Endodermal cell (in vitro differentiated cells): ENCODE results near the gene ZNF440. TPM values are rescaled to one million over a fixed set of nuclear protein-coding genes. Genes with fewer than 3 reads are reported as not detected.
A peak's percentile ranks its signal among the peaks of the same experiment; 100 is the strongest.
"Not testable (repeated sequence)": the region's sequence is repeated elsewhere in the genome, so short reads cannot be mapped to it uniquely, and the experiment has no call there.

Experiments used
- DNase-seq: peaks from one replicate; pipeline ENCODE4 v3.0.0-alpha.2; 2017
- H3K27ac ChIP-seq: 2 replicates; pipeline ENCODE4 v1.5.1; 2013; ENCODE audit warnings: mild to moderate bottlenecking, low read depth, low read length, moderate library complexity
- H3K27me3 ChIP-seq: 2 replicates; pipeline ENCODE4 v1.6.1; 2013; ENCODE audit warnings: mild to moderate bottlenecking, low read length, moderate library complexity; ENCODE audit not compliant: insufficient read depth, control insufficient read depth, poor library complexity, severe bottlenecking
- H3K36me3 ChIP-seq: 2 replicates; pipeline ENCODE4 v1.7.0; 2013; ENCODE audit warnings: mild to moderate bottlenecking, low read length, moderate library complexity; ENCODE audit not compliant: control insufficient read depth, insufficient read depth
- H3K4me1 ChIP-seq: one replicate; pipeline ENCODE4 v1.7.0; 2013; ENCODE audit warnings: low read length; ENCODE audit not compliant: control insufficient read depth, insufficient read depth
- H3K4me3 ChIP-seq: 2 replicates; pipeline ENCODE4 v1.5.1; 2013; ENCODE audit warnings: mild to moderate bottlenecking, low read length, moderate library complexity
- H3K9ac ChIP-seq: 2 replicates; pipeline ENCODE4 v1.6.1; 2013; ENCODE audit warnings: mild to moderate bottlenecking, low read length, moderate library complexity; ENCODE audit not compliant: poor library complexity, severe bottlenecking; ENCODE audit errors: extremely low read depth
- H3K9me3 ChIP-seq: 2 replicates; pipeline ENCODE4 v1.6.1; 2013; ENCODE audit warnings: mild to moderate bottlenecking, low read length, moderate library complexity; ENCODE audit not compliant: control insufficient read depth
- H3K27ac Mint-ChIP-seq: 2 replicates; pipeline ENCODE4 v1.8.0; 2020; ENCODE audit warnings: mixed read lengths
- H3K27me3 Mint-ChIP-seq: 2 replicates; pipeline ENCODE4 v1.8.0; 2021; ENCODE audit warnings: mild to moderate bottlenecking, mixed read lengths; ENCODE audit not compliant: insufficient read depth
- H3K36me3 Mint-ChIP-seq: 2 replicates; pipeline ENCODE4 v1.8.0; 2020; ENCODE audit warnings: low read depth, mixed read lengths
- H3K4me1 Mint-ChIP-seq: 2 replicates; pipeline ENCODE4 v1.8.0; 2020; ENCODE audit warnings: mixed read lengths
- H3K4me3 Mint-ChIP-seq: 2 replicates; pipeline ENCODE4 v1.8.0; 2020; ENCODE audit warnings: mild to moderate bottlenecking, moderate library complexity, mixed read lengths
- H3K9me3 Mint-ChIP-seq: 2 replicates; pipeline ENCODE4 v1.8.0; 2020; ENCODE audit warnings: mild to moderate bottlenecking, mixed read lengths
- WGBS, 2 experiments: methylation state at CpG; one replicate each; pipeline versions ENCODE4 v1.1.5 to v1.1.7; 2013; ENCODE audit warnings: missing lambda C conversion rate in 2 of 2, mixed read lengths in 1 of 2; ENCODE audit not compliant: insufficient coverage in 1 of 2, insufficient read length in 1 of 2; 5-methylcytosine and 5-hydroxymethylcytosine counted together
- total RNA-seq, 2 donors: library from RNA; stranded (reverse); fragmentation: NEBNext Ultra II Directional in 1 of 2; extraction: Animal tissue kit (Norgen Biotek cat#: 25700) in 1 of 2; gene quantifications; 2 replicates in 1 of 2; 3 replicates in 1 of 2; pipeline ENCODE4 v1.2.1, GENCODE V29; 2021
- TF ChIP-seq, protein P1 (sequence below): fragments of 200-600 bp; sonication (generic); conservative IDR thresholded peaks from 2 replicates; pipeline ENCODE4 v1.5.0; 2021; ENCODE audit warnings: antibody characterized with exemption, mild to moderate bottlenecking

Gene ZNF440
- total RNA-seq, 2 donors from 2014 or later = 11.2 to 14.0 TPM

DNA sequence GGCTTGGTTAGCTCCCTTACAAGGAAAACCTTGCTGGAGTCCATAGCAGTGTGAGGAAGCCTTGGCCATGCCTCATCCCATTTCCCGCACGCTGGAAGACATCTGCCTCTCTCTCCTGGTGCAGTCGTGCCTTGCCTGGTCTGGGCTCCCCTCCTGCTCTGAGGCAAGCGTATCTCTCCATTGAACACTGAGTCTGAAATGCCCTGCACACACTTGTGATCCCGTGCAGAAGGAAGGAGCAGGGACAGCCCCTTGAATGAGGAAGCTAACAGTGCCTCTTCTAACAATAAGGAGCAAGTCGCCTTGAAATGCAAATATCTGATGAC is 407 bp upstream of the ZNF440 start:
- peaks cover 4% of the 10 kb centered on the region for H3K4me1 Mint-ChIP-seq
- Histone ChIP-seq H3K4me1 (peaks cover 4% of the 10 kb centered on the region), H3K27ac (peak overlapping the region; percentile 42), H3K27me3 (no peaks in the 10 kb centered on the region), H3K9me3 (no peaks in the 10 kb centered on the region), H3K4me3 (peak overlapping the region; percentile 92), H3K9ac (no peak overlapping the region), H3K36me3 (peaks cover 10% of the 10 kb centered on the region)
- peaks cover 30% of the 10 kb centered on the region for H3K36me3 Mint-ChIP-seq
- H3K4me3 Mint-ChIP-seq = peak overlapping the region; percentile 78
- TF ChIP-seq, protein P1, sequence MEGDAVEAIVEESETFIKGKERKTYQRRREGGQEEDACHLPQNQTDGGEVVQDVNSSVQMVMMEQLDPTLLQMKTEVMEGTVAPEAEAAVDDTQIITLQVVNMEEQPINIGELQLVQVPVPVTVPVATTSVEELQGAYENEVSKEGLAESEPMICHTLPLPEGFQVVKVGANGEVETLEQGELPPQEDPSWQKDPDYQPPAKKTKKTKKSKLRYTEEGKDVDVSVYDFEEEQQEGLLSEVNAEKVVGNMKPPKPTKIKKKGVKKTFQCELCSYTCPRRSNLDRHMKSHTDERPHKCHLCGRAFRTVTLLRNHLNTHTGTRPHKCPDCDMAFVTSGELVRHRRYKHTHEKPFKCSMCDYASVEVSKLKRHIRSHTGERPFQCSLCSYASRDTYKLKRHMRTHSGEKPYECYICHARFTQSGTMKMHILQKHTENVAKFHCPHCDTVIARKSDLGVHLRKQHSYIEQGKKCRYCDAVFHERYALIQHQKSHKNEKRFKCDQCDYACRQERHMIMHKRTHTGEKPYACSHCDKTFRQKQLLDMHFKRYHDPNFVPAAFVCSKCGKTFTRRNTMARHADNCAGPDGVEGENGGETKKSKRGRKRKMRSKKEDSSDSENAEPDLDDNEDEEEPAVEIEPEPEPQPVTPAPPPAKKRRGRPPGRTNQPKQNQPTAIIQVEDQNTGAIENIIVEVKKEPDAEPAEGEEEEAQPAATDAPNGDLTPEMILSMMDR = no peak
- H3K27me3 Mint-ChIP-seq = peaks cover 29% of the 10 kb centered on the region
- H3K9me3 Mint-ChIP-seq = peaks cover 35% of the 10 kb centered on the region
- WGBS, 2 experiments = 12 to 25% methylated on average over 3 to 6 of the region's 6 CpGs
- H3K27ac Mint-ChIP-seq = peak overlapping the region; percentile 50
- no peak for DNase-seq

DNA sequence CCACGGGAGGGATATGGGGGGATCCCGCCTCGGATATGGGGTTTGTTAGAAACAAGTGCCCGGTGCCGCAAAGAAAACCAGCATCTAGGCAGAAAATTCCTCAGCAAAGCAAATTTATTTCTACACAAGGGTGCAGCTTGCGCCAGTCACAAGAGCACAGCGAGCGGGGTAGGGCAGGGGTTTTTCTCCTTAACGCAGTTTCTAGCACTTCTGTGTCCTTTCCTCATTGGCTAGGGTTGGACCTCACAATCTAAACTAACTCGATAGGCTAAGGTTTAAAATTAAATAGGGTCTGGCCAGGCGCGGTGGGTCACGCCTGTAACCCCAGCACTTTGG is 595 bp downstream of the ZNF440 start:
- WGBS, 2 experiments = 31 to 35% methylated on average over 8 to 13 of the region's 13 CpGs
- Mint-ChIP-seq H3K4me3 (peak overlapping the region; percentile 78), H3K36me3 (peaks cover 34% of the 10 kb centered on the region), H3K9me3 (peaks cover 26% of the 10 kb centered on the region), H3K4me1 (peaks cover 4% of the 10 kb centered on the region), H3K27ac (peak overlapping the region; percentile 72), H3K27me3 (peaks cover 29% of the 10 kb centered on the region)
- TF ChIP-seq, protein P1 = no peak
- Histone ChIP-seq H3K27ac (no peak overlapping the region), H3K4me1 (peaks cover 4% of the 10 kb centered on the region), H3K36me3 (peaks cover 15% of the 10 kb centered on the region), H3K9me3 (no peaks in the 10 kb centered on the region), H3K27me3 (no peaks in the 10 kb centered on the region), H3K9ac (peak overlapping the region; percentile 82), H3K4me3 (peak overlapping the region; percentile 92)
- DNase-seq = no peak

DNA sequence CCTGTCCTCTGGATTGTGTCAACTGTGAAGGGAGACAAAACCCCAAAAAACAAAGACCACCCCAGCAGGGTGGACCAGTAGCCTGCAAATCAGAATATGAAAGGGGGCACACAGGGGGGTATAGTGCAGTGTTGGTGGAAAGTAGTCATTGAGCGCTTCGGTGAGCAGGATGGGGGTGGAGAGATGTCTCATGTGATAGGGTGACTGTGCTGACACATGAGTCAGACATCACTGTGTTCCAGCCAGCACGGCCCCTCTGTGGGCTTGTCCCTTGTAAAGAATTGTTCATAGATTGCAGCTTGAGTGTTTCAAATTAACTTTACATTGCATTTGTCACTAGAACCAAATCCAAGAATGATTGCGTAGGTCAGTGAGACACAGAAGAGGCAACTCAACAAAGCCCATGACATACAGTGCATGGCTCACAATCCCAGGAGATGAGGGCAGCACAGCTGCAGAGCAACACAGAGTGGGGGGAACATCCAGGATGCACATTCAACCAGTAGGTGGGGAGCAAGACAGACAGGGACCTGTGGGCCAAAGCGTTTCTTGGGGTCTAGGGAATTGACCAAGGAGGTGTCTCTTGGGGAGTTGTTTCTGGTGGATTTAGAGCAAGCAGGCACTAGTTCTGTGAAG is 7.5 kb downstream of the ZNF440 start:
- TF ChIP-seq, protein P1 = no peak
- Mint-ChIP-seq H3K27ac (no peak overlapping the region), H3K27me3 (no peaks in the 10 kb centered on the region), H3K4me1 (no peaks in the 10 kb centered on the region), H3K9me3 (peaks cover 28% of the 10 kb centered on the region), H3K36me3 (peaks cover 70% of the 10 kb centered on the region), H3K4me3 (no peak overlapping the region)
- Histone ChIP-seq H3K4me1 (no peaks in the 10 kb centered on the region), H3K36me3 (peaks cover 40% of the 10 kb centered on the region), H3K27me3 (no peaks in the 10 kb centered on the region), H3K27ac (no peak overlapping the region), H3K9ac (no peak overlapping the region), H3K9me3 (peaks cover 8% of the 10 kb centered on the region), H3K4me3 (no peak overlapping the region)
- no peak for DNase-seq
- WGBS, 2 experiments = 84 to 89% methylated on average over 2 to 5 of the region's 5 CpGs

DNA sequence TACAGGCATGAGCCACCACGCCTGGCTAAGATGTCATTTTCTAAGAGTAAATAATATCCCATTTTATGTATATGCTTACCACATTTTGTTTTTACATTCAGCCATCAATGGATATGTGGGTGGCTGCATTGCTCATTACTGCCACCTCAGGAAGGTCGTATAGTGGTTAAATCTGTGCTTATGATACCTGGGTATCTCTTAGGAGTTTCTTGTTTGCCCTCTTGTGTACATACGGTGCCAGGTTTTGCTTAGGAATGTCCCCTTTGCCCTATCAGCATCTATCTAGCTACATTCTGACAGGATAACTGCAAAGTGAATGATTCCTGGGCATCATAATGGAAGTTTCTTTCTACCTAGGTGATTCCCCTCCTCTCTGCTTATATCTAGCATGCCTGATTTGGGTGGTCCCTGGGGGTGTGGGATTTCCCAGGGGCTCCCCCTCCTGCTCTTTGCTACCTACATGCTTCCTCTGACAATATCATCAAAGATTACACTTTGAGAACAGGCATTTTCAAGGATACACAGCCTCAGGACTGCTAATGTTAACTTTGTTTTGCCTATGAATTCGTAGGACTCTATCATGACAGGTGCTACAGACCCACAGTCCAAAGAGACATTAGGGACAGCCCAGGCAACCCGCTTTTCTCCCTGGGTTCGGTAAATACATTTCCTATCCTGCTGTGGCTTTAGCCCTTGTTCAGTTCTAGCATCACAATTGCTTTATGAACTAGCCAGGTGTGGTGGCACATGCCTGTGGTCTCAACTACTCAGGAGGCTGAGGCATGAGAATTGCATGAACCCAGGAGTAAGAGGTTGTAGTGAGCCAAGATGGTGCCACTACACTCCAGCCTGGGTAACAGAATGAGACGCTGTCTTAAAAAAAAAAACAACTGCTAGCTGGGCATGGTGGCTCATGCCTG is 15.1 kb downstream of the ZNF440 start:
- not testable (repeated sequence) for H3K27me3 Mint-ChIP-seq, H3K4me3 Mint-ChIP-seq, H3K27ac Mint-ChIP-seq, H3K27ac ChIP-seq, DNase-seq, H3K4me1 ChIP-seq, H3K4me3 ChIP-seq, H3K27me3 ChIP-seq, H3K4me1 Mint-ChIP-seq, H3K9ac ChIP-seq
- Histone ChIP-seq H3K9me3 (peaks cover 80% of the 10 kb centered on the region), H3K36me3 (peaks cover 69% of the 10 kb centered on the region)
- Mint-ChIP-seq H3K9me3 (peaks cover 92% of the 10 kb centered on the region), H3K36me3 (peaks cover 90% of the 10 kb centered on the region)
- 94 to 95% methylated on average over 4 to 7 of the region's 7 CpGs for WGBS, 2 experiments
